AG10803 (cell line): ENCODE measurements around the gene DNM2.

ENCODE experiments used
- DNase-seq: peaks from one replicate; pipeline ENCODE4 v3.0.0; 2010; ENCODE audit warnings: low read depth
- H3K4me3 ChIP-seq: 2 replicates; pipeline ENCODE4 v1.5.1; 2011; ENCODE audit warnings: mild to moderate bottlenecking, low read length, control low read depth
- TF ChIP-seq, protein P1 (sequence below): conservative IDR thresholded peaks from 2 replicates; pipeline ENCODE4 v1.5.1; 2011; ENCODE audit warnings: mild to moderate bottlenecking, low read length, control low read depth, inconsistent platforms

Gene DNM2

GRCh38 chr19:10761443-10762250 is 43.8 kb downstream of the DNM2 start:
- no peak overlapping the region for H3K4me3 ChIP-seq
- DNase-seq, result no peak
- TF ChIP-seq, protein P1, sequence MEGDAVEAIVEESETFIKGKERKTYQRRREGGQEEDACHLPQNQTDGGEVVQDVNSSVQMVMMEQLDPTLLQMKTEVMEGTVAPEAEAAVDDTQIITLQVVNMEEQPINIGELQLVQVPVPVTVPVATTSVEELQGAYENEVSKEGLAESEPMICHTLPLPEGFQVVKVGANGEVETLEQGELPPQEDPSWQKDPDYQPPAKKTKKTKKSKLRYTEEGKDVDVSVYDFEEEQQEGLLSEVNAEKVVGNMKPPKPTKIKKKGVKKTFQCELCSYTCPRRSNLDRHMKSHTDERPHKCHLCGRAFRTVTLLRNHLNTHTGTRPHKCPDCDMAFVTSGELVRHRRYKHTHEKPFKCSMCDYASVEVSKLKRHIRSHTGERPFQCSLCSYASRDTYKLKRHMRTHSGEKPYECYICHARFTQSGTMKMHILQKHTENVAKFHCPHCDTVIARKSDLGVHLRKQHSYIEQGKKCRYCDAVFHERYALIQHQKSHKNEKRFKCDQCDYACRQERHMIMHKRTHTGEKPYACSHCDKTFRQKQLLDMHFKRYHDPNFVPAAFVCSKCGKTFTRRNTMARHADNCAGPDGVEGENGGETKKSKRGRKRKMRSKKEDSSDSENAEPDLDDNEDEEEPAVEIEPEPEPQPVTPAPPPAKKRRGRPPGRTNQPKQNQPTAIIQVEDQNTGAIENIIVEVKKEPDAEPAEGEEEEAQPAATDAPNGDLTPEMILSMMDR, result no peak

DNA sequence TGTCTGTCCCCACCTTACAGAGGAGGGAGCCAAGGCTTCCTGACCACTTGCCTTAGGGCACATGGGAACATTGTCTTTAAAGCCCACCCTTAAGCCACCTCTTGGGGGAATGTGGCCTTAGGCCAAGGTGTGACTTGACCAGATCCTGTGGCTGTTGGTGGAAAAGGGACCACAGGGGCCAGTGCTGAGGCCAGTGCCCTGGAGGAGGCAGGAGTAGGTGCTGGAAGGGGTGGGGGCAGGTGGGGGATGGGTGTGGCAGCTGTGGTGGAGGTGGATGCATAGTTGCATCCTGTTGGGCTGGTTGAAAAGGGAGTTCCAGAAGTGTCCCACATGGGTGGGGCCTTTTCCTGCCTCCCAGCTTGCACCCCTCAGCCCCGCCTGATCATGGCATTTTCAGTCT is 44.8 kb downstream of the DNM2 start:
- DNase-seq, result no peak
- H3K4me3 ChIP-seq, result no peak overlapping the region
- TF ChIP-seq, protein P1, result no peak

DNA sequence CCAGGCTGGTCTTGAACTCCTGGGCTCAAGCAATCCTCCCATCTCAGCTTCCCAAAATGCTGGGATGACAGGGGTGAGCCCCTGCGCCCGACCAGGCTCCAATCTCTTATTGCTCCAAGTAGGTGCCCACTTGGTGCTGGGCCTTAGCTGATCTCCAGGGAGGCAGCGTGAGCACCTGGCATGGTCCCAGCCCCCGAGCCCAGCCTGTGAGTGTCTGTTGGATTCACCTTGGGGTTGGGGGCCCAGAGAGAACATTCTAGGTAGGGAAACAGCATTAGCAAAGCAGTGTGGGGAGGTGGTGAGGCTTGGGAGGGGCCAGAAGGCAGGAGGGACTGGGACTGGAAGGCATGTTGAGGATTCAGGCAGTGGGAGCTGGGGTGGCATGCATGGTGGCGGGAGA is 45.5 kb downstream of the DNM2 start:
- H3K4me3 ChIP-seq, result no peak overlapping the region
- no peak for DNase-seq
- TF ChIP-seq, protein P1, result no peak

- H3K4me3 ChIP-seq, result no peak overlapping the region
- DNase-seq, result no peak
- TF ChIP-seq, protein P1, result no peak
Observed at GRCh38 chr19:10763828-10764339, 46.0 kb downstream of the DNM2 start.

DNA sequence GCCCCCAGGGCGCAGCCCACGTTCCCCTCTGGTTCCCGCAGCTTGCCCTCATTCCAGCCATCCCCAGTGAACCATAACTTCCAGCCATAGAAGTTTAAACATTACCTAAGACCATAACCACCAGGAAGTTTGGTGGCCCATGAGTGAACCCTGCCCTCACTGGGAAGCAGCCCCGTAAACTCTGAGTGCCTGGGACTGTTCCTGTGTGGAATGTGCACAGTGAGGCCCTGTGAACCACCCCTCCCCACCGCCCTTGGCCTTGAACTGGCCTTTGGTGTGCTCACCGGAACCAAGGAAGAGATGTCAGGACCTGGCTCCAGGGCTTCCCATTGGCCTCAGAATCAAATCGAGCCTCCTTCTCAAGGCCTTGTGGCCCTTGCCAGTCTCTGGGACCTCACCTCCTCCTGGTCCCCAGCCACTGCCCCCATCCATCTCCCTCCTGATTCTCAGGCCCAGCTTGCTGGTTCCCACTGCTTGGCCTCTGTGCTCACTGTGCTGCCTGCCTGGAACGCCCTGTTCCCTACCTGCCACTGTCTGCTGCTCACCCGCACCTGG is 46.5 kb downstream of the DNM2 start:
- TF ChIP-seq, protein P1, result no peak
- no peak overlapping the region for H3K4me3 ChIP-seq
- DNase-seq, result no peak

DNA sequence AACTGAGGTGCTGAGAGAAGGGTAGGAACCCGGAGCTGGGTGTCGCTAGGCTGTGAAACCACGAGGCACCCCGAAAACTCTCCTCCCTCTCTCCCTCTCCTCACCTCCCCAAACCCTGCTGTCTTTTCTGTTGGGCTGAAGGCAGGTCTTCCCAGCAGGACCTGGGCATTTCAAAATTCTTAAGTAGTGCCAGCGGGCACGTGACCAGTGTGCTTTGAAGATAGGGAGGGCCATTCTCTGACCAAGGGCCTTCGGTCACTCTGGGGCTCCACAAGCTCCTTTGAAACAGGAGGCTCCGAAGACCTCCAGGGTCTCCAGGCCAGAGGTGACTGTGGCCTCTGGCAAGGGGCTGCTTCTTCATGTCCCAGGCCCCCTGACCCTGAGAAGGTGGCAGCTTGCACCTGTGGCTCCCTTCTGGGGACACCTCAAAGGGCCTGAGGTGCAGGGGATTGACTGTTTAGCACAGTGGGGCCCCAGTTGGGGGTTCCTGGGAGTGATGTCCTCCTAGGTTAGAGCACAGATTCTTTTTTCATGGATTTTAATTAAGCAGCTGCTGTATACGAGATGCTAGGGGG is 48.3 kb downstream of the DNM2 start:
- no peak overlapping the region for H3K4me3 ChIP-seq
- no peak for DNase-seq
- TF ChIP-seq, protein P1, result no peak

DNA sequence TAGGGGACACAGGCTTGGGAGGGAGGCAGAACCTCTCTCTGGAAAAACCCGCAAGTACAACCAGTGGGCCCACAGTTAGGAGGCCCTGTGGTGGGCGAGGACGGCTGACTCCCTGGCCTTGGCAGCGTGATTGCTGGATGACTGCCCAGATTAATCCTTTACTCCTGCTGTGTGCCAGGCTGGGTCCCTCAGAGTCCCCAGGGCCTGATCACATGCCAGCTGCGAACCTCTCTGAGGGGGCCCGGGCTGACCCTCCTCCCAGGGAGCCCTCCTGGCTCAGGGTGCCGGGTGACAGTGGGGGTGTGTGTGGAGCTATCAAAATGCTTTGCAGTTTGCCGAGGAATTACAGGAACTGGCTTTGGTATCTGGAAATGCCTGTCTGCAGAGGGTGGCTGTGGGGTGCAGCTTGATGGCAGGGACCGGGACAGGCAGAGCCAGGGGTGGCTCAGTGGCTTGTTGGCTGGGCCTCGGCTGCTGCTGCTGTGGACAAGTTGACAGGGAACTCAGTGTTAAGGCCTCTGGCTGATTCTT is 48.9 kb downstream of the DNM2 start:
- no peak overlapping the region for H3K4me3 ChIP-seq

More for the DNA sequence above, 48.9 kb downstream of the DNM2 start:
- TF ChIP-seq, protein P1, result no peak
- peak; percentile 34 for DNase-seq
